ENCODE data around the gene NKAIN4.
"Not testable (repeated sequence)": the region's sequence is repeated elsewhere in the genome, so short reads cannot be mapped to it uniquely, and the experiment has no call there.

Gene NKAIN4

DNA sequence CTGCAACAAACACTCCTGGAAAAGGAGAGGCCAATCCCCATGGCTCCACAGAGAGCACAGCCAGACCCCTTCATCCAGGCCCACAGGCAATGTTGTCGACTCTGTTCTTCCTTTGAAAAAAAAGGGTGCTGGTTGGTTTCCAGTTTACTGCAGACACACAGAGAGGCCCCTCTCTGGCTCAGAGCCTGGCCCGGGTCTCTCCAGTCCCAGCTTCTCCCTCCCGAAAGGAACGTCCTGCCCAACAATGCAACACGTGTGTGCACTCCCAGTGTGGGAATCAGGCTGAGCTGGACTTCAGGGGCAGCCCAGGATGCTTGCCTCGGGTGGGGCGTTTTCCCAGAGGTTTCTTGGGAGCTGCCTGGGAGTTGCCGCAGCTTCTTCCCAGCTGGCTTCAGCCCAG, 4.5 kb upstream of the NKAIN4 start:
- no peak for DNase-seq (ENCODE audit: insufficient read length, low spot score)
- FAIRE-seq = no peak

DNA sequence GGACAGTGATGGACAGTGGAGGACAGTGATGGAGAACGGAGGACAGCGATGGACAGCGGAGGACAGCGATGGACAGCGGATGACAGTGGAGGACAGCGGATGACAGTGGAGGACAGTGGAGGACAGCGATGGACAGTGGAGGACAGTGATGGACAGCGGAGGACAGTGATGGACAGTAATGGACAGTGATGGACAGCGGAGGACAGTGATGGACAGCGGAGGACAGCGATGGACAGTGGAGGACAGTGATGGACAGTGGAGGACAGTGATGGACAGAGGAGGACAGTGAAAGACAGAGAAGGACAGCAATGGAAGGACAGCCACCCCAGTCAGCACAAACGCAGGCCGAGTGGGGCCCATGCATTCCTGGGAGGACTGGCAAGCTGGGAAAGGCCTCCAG, 3.4 kb upstream of the NKAIN4 start:
- FAIRE-seq (no peak), DNase-seq (ENCODE audit: insufficient read length, low spot score) (no peak)

DNA sequence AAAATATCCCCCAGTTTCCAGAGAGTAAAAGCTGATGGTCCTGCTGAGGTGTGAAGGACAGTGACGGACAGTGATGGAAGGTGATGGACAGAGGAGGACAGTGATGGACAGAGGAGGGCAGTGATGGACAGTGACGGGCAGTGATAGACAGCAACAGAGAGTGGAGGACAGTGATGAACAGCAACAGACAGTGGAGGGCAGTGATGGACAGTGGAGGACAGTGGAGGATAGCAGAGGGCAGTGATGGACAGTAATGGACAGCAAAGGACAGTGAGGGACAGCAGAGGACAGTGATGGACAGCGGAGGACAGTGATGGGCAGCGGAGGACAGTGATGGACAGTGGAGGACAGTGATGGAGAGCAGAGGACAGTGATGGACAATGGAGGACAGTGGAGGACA, 2.7 kb upstream of the NKAIN4 start:
- FAIRE-seq = no peak
- no peak for DNase-seq (ENCODE audit: insufficient read length, low spot score)

DNA sequence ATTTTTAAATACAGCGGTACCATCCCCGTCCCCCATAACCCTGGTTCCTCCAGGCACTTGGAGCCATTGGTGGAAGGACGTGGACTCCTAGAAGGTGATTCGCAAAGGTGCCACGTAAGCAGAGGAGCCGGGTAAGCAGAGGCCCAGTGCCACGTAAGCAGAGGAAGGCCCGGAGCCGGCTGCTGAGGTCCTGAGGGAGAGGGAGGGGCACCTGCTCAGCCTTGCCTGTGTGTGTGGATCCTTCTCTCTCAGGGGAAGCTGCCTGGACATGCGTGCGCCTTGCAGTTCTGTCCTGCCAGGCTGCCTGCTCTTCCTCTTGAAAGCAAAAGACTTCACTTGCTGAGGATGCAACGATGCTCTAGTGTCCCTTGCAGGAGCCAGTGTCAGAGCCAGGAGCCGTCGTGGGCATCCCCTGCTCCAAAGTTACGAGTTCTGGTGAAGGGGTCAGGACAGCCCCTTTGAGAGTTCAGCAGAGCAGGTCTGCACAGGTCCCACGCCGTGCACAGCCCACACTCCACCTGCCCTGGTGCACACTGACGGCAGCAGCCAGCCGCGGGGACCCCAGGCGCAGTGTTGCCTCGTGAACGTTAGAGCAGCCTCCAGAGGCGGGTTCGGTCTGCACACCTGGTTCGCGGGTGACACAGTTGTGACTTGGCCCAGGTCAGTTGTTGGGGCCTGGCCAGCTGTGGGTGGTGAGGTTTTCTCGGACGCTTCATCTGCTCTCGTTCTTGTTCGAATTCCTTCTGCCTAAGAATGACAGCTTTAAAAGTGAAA, 1.9 kb upstream of the NKAIN4 start:
- FAIRE-seq (no peak), DNase-seq (ENCODE audit: insufficient read length, low spot score) (no peak)

DNA sequence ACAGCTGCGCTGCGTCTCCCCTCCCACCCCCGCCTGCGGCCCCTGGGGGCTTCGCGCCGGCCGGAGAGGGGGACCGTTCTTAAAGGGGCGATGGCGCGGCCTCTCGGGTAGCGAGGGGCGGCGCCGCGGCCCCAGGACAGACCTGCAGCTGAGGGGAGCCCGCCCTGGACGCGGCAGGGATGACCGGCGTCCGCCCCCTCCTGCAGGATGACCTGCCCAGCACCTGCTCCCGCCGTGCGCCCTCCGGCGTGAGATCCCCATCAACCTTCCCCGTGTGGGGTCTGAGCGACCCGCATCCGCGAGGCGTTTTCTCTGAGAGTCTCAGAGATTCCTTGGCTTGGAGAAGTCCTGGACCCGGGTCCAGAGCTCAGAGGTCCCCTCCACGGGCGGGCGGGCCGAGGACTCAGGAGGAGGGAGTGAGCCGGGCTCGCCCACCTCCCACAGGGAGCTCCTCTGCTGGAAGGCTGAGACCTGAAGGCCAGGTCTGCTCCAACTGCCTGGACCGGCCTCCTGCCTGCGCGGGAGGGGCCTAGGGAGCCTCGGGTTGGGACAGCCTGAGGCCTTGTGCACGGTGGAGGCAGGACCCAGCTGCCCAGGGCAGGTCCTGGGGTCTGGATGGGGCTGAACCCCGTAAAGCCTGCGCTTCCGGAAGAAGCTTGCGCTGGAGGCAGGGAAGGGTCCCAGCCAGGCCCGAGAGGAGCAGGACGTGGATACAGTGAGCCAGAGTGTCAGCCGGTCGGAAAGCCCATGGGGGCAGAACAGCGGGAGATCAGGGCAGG, 532 bp upstream of the NKAIN4 start:
- FAIRE-seq (no peak), DNase-seq (ENCODE audit: insufficient read length, low spot score) (no peak)

DNA sequence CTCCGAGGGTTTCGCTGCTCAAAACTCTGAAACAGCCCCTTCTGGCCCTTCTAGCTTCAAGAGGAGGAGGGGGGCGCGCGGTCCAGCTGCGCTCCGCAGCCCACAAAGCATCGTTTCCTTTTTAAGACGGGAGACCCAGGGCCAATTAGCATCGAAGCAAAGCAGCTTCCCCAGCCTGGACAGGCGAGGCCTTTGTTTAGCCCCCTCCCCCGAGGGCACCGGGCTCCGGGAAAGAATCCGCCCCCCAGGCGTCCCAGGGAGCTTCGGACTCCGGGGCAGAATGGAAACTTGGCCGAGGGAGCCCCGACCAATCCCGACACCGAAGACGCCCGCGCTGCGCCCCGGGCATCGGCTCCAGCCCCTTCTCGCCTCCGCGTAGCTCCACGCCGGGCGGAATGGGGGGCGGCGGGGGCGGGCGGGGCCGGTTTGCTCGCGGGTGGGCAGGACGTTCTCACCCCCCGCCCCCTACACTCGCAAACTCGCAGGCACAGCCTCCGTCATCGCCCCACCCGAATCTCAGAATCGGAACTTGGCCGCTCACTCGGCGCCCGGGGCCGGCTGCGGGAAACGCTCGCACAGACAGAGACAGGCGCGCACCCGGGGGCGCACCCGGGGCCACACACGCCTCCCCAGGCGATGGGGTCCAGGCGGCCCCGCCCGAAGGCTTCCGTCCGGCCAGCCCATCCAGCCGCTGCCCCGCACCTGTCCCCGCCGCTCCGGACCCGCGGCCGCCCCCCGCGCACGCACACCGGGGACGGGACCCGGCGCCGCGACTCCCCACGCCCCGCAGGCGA, 628 bp downstream of the NKAIN4 start:
- DNase-seq (ENCODE audit: insufficient read length, low spot score) (no peak), FAIRE-seq (no peak)

DNA sequence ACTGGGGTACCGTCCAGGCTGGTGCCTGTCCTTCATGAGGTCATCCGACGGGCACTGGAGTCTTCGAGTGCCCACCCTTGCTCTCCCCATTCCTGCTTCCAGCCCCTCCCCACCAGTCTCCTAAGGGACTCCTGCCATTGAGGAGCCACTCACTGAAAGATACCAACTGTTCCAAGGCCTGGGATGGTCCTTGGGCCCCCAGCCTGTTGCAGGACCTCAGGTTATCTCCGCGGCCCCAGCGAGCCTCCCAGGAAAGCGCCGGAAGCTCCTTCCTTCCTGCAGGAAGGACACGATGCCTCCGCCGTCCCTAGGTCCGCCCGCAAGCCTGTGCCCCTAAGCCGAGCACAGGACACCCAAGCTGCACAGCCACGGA, 1.2 kb downstream of the NKAIN4 start:
- FAIRE-seq (no peak), DNase-seq (ENCODE audit: insufficient read length, low spot score) (no peak)

DNA sequence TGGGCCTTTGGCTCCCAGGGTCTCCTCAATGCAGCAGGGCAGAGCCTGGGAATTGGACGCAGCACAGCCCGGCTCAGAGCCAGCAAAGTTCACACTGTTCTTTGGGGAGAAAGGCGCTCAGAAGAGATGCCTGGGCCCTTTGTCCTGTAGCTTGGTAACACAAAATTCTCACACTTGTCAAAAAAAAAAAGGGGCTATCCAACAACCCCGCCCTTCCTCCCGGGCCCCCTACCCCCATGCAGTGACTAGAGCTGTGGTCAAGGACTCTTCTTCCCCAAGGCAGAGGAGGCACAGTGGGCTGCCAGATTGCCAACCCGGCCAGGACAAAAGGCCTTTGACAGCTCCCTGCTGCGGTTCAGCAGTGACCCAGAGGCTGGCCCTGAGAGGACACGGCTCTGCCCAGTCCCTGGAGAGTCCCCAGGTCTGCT, 2.0 kb downstream of the NKAIN4 start:
- FAIRE-seq (no peak), DNase-seq (ENCODE audit: insufficient read length, low spot score) (no peak)

DNA sequence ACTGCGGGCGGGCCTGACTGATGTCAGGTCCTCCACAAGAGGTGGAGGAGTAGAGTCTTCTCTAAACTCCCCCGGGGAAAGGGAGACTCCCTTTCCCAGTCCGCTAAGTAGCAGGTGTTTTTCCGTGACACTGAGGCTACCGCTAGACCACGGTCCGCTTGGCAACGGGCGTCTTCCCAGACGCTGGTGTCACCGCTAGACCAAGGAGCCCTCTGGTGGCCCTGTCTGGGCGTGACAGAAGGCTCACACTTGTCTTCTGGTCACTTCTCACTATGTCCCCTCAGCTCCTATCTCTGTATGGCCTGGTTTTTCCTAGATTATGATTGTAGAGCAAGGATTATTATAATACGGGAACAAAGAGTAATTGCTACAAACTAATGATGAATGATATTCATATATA, 2.9 kb downstream of the NKAIN4 start:
- not testable (repeated sequence) for DNase-seq (ENCODE audit: insufficient read length, low spot score); FAIRE-seq

DNA sequence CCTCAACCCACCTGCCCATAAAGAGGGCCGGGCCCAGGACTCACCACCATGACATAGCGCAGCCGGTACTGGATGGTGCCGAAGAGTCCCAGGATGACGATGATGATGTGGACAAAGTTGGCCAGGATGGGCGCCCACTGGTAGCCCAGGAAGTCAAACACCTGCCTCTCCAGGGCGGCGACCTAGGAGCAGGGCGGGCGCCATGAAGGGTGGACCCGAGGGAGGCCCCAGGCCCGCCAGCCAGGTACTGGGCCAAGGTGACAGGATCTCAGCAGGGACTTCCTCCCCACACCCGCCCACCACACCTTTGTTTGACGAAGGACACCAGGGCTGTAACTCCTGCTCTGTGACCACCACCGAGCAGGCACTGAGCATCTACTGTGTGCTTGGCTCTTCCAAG, 4.4 kb downstream of the NKAIN4 start:
- DNase-seq (ENCODE audit: insufficient read length, low spot score) = no peak
- no peak for FAIRE-seq

DNA sequence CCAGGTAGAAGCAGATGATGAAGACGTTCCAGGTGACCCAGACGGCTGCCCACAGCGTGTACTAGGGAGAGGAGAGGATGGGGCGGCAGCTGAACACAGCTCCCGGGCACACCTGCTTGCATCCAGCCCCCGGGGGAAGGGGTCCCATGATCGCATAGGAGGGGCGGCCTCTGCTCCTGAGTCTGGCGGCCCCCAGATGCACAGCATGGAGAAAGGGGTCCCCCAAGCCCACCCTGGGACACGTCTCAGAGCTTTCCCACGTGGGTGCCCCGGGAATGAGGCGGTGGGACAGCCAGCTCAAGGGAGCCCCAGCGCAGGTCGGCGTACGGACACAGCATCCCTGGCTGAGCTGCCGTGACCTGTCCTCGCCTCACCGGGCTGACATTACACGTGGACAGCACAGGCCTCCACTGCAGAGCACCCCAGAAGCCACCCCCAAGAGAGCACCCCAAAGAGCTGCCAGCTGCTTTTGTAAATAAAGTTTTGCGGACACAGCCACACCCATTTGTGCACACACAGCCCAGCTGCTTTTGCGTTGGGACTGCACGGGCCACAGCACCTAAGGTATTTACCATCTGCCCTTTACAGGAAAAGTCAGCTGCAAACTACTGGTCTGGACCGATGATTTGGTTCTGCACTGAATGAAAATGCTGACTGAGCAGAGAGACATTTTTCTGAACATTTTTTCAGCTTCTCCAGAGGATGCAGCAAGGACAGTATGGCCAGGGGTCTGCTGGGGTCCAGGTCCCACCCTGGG, 5.2 kb downstream of the NKAIN4 start:
- no peak for FAIRE-seq
- DNase-seq (ENCODE audit: insufficient read length, low spot score) = no peak

DNA sequence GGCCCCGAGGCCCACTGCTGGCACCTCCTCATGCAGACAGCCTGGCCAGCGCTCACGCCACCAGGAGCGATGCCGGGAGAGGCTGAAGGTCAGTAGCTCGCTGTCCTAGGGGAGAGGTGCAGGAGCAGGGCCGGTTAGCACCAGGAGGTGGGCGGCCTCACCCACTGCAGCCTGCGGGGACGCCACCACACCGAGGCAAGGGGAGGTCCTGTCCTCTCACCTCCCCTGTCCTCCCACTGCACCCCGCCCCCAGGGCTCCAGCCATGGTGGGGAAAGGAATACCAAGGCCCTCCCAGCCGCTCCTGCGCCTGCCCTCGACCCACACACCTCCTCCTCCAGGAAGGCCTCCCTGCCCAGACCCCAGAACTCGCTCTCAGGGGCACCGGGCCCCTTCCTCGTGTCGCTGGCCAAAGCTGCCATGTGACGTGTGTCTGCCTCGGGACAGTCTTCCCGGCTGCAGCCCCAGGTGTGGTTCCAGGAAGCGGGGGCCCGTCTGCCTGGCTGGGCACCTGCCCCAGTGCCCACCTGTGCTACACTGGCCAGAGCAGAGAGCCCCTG, 6.5 kb downstream of the NKAIN4 start:
- no peak for FAIRE-seq
- DNase-seq (ENCODE audit: insufficient read length, low spot score) = no peak

DNA sequence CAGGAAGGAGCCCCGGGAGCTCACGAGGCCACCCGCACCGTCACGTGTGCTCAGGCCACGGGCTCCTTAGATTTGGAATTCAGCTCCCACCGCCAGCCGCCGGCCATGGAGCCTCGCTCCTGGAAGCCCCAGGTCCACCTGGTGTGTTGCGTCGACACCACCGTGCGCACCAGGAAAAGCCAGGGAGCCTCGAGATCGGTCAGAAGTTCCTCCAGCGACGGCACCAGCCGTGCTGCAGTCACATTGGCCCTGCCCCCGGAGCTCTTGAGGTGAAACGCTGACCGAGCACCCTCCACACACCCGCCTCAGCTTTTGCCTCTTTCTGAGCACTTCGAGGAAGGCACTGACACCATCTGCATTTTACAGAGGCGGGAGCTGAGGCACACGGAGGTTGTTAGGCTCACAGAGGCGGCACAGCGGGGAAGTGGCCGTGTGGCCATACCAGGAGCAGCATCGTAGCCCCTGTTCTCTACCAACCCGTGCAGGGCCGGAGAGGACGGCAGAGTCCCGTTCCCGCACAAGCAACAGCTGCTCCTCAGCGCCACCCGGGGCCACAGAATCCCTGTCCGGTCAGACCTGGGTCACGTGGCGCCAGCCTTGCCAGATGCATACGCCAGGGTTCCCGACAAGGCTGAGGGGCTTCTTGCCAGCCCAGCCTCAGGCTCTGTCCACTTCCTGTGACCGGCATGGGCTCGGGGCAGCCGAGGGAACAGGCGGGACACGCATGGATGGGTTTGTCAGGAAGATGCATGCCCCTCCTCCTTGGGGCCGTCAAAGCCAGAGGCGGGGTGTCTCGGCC, 7.6 kb downstream of the NKAIN4 start:
- no peak for FAIRE-seq
- no peak for DNase-seq (ENCODE audit: insufficient read length, low spot score)

DNA sequence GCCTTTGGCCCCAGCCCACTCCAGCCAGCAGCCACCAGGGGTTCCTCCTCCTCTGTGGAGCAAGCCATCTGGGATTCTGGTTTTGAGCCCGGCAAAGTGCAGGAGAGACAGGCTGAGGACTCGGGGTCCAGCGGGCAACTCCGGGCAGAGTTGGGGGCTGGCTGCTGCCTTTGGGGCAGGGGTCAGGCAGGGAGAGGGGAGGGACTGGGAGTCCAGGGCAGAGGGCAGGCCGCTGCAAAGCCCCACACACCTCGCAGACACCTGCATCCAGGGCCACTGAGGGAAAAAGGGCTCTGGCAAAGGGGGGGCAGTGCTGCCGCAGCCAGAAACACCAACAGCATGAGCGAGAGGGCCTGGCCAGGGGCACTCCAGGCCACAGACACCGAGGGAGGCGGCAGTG, 9.8 kb downstream of the NKAIN4 start:
- DNase-seq (ENCODE audit: insufficient read length, low spot score) = no peak
- FAIRE-seq = no peak

DNA sequence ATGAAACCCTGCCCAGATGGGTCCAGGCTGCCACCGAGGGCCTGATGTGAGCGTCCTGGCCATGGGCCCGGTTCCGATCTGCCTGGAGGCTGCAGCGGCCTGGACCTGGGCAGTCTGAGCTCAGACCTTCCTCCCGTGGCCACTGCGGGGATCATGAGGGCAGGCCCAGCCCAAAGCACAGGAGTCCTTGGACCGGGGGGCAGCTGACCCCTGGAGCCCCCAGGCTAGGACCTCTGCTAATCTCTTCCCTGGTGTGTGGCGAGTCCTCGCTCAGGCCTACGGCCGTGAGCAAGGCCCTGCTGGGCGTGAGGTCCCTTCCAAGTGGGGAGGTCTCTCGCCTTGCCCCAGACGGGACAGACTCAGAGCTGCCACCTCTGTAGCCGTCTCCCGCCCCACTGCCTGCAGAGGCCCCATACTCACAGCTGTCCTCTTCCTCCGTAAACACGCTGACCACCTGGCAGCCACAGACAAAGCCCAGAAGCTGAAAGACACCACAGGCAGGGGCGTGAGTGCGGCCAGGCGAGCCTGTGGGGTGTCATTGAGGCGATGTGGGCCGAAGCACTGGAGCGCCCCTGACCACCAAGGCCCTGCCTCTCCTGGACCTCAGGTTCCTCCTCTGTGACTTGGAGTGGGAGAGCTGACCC, 10.5 kb downstream of the NKAIN4 start:
- DNase-seq (ENCODE audit: insufficient read length, low spot score) (no peak), FAIRE-seq (no peak)

DNA sequence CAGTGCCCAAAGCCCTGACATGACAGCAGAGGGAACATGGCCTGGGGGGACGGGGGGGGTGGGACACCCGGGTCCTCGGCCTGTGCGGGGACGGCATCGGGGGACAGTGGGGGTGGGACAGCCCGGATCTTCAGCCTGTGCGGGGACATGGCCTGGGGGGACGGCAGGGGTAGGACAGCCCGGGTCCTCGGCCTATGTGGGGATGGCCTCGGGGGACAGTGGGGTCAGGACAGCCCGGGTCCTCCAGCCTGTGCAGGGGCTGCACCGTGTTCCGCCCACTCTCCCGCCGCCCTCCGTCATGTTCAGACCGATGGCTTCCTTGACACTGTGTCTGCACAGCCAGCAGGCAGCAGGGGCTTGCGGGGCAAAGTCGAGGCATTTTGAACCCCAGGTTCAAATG, 11.5 kb downstream of the NKAIN4 start:
- DNase-seq (ENCODE audit: insufficient read length, low spot score) = no peak
- FAIRE-seq = no peak

DNA sequence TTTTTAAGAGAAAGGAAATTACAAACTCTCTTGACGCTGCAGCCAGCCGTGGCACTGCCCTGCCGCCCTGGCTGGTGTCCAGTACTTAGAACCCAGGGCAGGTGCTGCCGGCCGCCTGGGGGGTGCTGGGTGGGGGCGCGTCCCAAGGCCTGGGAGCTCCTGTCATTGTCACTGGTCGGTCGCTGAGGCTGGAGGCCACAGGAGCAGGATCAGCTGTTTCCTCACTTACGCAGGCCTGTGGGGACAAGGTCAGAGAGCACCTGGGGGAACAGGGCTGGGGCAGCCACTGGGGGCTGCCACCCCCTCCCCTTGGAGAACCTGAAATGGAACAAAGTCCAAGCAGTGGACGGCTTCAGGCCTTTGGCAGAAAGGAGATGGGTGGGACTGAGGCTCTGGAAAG, 13.0 kb downstream of the NKAIN4 start:
- no peak for FAIRE-seq
- DNase-seq (ENCODE audit: insufficient read length, low spot score) = no peak

DNA sequence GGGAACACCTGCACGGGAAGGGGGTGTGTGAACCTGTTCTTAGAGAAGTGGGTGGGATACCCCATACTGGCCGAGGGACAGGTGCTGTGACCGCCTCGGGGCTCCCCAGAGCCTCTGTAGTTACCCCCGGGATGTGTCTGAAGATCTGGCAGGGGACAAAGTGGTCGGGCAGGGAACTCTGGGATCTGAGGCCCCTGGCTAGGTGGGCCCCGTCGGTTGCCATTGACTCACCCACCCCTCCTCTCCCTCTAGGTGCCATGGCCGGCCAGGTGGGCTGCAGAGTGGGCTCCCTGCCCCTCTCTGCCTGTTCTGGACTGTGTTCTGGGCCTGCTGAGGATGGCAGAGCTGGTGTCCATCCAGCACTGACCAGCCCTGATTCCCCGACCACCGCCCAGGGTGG, 14.3 kb downstream of the NKAIN4 start:
- DNase-seq (ENCODE audit: insufficient read length, low spot score) (no peak), FAIRE-seq (no peak)

DNA sequence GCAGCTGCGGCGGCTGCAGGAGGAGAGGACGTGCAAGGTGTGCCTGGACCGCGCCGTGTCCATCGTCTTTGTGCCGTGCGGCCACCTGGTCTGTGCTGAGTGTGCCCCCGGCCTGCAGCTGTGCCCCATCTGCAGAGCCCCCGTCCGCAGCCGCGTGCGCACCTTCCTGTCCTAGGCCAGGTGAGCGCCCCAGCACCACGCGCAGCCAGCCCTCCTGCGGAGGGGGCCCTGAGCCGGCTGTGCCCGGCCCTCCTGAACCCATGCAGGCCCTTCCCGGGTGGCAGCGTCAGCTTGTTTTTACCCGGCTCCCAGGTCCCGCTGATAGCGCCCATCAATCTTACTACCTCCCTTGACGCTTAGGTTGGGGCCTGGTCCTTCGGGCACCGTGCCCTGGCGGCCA, 14.8 kb downstream of the NKAIN4 start:
- DNase-seq (ENCODE audit: insufficient read length, low spot score) = no peak
- FAIRE-seq = no peak

All from GM19239 (cell line).